GM12891 (cell line): Measurements from ENCODE around the gene TFF3. TPM values are rescaled to one million over a fixed set of nuclear protein-coding genes. Genes with fewer than 3 reads are reported as not detected.

Experiments
- DNase-seq: peaks from one replicate; pipeline ENCODE4 v3.0.0; 2011; ENCODE audit warnings: low spot score; ENCODE audit not compliant: insufficient read length
- FAIRE-seq: peaks from 2 replicates; lab custom pipeline; 2011; peaks lifted over from hg19 to GRCh38; lab: Jason Lieb, UNC
- PAX5 ChIP-seq: IDR thresholded peaks from 2 replicates; pipeline ENCODE4 v1.6.1; 2011; ENCODE audit warnings: low read length, moderate library complexity, mild to moderate bottlenecking; ENCODE audit not compliant: insufficient read depth, severe bottlenecking
- POLR2A ChIP-seq: IDR thresholded peaks from 2 replicates; pipeline ENCODE4 v1.6.1; 2011; ENCODE audit warnings: low read depth, low read length, control low read depth
- POLR2AphosphoS5 ChIP-seq: IDR thresholded peaks from 2 replicates; pipeline ENCODE4 v1.6.1; 2011; ENCODE audit warnings: low read depth, low read length, control low read depth
- POU2F2 ChIP-seq: IDR thresholded peaks from 2 replicates; pipeline ENCODE4 v1.6.1; 2011; ENCODE audit warnings: low read depth, mild to moderate bottlenecking, control low read depth, low read length, moderate library complexity
- SPI1 ChIP-seq: IDR thresholded peaks from 2 replicates; pipeline ENCODE4 v1.6.1; 2011; ENCODE audit warnings: low read depth, low read length, control low read depth
- TAF1 ChIP-seq: IDR thresholded peaks from 2 replicates; pipeline ENCODE4 v1.6.1; 2011; ENCODE audit warnings: low read depth, low read length, control low read depth
- polyA plus RNA-seq: library from polyadenylated mRNA; unstranded; fragments of >200 nt; gene quantifications from one replicate; pipeline ENCODE4 v1.2.1, GENCODE V29; 2012; ENCODE audit warnings: low read depth, missing spikeins, inconsistent platforms; ENCODE audit not compliant: missing spikeins

TFF3 gene, protein sequence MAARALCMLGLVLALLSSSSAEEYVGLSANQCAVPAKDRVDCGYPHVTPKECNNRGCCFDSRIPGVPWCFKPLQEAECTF
- not detected for polyA plus RNA-seq

DNA sequence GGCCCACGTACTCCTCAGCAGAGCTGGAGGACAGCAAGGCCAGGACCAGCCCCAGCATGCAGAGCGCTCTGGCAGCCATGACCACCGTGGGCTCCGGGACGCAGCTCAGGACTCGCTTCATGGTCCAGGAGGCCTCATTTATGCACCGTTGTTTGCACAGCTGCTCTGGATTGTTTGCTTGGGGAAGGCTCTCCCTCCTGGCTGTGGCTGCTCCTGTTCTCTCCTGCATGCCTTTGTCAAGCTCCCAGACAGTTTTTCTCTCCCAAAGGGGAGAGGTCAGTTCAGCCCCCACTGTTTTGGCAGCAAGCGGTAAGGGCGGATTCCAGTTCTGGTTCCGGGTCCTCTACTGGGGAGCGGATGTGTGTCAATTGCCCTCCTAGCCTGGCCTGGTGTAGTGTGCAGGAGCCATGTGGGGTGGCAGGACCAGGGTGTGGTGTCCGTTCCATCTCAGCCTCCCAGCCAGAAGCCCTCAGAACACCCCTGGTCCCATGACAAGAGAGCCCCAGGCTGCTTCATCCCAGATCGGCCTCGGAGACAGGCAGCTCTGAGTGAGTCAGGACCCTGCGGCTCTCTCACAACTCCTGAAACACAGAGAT, at the start of gene TFF3:
TSS of gene TFF3 (minus strand) at position 114 of the 596 bp plus-strand sequence. CDS start at position 79, 35 bp downstream.
- FAIRE-seq (no peak), DNase-seq (no peak)
- TF ChIP-seq PAX5 (no peak), POLR2A (no peak), TAF1 (no peak), POU2F2 (no peak), SPI1 (no peak), POLR2AphosphoS5 (no peak)

DNA sequence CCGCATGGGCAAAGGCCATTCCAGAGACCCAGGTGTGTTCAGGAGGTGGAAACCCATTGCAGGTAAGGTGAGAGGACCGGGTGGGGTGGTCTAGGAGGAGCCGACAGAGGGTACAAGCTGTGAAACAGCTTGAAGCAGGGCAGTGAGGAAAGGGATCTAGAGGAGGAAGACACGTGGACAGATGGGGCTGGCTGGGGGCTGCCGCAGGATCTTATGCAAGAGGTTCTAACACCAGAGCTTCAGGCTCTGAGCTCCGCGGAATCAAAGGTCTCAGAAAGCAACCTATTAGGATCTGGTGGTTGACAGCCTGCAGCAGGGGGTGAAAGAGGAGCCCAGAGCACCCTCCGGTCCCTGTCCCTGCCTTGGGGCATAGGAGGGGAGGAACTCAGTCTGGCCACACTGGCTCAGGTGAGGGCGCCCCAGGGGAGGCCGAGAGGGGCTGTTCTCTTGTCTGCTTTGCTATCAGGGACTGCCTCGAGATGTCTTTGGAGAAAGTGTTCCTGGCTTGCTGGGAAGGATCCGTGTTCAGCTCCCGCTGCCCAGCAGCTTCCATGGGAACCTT, 49.2 kb upstream of the TFF3 start:
- DNase-seq, result no peak
- no peak for FAIRE-seq
- TF ChIP-seq PAX5, result no peak
- no peak for TF ChIP-seq POLR2A
- TF ChIP-seq POU2F2, result no peak
- no peak for TF ChIP-seq SPI1
- TF ChIP-seq POLR2AphosphoS5, result no peak
- no peak for TF ChIP-seq TAF1

DNA sequence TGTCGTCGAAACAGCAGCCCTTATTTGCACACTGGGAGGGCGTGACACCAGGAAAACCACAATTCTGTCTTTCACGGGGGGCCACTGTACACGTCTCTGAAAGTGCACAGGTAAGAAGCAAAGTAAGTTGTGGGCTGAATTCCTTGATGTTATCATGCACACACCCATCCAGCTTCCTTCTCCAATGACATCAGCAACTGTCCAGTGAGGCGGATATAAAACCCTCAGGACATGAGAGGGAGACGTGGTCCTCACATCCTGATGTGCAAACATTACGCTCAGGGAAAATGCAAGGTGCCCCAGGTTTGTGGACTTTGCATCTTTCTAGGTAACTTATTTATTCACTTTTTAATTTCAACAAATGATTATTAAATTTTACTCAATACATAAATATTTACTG, 48.1 kb upstream of the TFF3 start:
- no peak for FAIRE-seq
- TF ChIP-seq POLR2AphosphoS5 (no peak), SPI1 (no peak), POU2F2 (no peak), TAF1 (no peak), PAX5 (no peak), POLR2A (no peak)
- no peak for DNase-seq

DNA sequence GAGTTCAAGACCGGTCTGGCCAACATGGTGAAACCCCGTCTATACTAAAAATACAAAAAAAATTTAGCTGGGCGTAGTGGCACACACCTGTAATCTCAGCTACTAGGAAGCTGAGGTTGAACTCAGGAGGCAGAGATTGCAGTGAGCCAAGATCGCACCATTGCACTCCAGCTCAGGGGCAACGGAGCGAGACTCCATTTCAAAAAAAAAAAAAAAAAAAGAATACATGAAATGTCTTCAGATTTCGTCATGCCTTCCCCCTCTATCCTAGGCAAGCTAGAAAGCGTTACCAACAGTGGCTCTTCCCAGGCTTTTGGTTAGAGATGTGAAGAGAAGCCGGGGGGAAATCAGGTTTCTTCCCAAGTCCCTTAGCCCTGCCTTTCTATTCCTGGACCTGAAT, 47.5 kb upstream of the TFF3 start:
- no peak for DNase-seq
- FAIRE-seq, result no peak
- TF ChIP-seq POLR2A, result no peak

DNA sequence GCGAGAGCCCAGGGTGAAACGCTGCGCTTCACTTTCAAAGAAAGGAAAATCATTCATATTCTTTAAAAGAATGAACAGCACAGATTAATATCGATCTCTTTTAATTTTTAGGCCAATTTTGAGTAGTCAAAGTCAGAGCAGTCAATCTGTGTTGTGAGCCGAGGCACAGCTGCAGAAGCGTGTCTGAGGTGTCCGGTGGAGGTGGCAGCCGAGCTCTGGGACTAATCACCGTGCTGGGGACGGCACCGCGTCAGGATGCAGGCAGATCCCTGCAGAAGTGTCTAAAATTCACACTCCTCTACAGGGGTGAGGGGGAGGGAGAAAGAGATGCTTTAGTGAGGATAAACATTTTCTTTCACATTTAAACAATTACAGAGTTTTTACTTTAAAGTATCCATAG, 47.0 kb upstream of the TFF3 start:
- DNase-seq (no peak), FAIRE-seq (no peak)
- TF ChIP-seq SPI1 (no peak), POLR2A (no peak), TAF1 (no peak), POU2F2 (no peak), POLR2AphosphoS5 (no peak), PAX5 (no peak)

DNA sequence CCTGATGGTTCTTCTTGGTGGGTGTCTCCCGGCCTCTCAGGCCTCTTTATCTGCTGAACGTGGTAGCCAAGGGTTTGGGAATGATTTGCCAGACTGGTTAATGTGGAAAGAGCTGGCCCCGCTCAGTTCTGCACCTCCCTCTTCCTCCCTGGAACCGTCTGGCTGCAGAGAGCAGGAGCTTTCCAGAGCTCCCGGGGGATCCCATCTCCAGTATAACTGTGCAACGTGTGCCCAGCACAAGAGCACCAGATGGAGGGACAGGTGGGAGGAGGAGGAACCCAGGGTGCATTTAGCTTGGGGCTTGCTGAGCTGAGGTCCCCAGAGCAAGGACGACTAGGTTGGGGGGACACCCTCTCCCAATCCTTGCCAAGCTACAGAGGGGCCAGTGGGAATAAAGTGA, 46.1 kb upstream of the TFF3 start:
- FAIRE-seq (no peak), DNase-seq (no peak)
- TF ChIP-seq POLR2AphosphoS5, result no peak
- no peak for TF ChIP-seq POU2F2
- no peak for TF ChIP-seq TAF1
- TF ChIP-seq POLR2A, result no peak
- TF ChIP-seq PAX5, result no peak
- no peak for TF ChIP-seq SPI1

DNA sequence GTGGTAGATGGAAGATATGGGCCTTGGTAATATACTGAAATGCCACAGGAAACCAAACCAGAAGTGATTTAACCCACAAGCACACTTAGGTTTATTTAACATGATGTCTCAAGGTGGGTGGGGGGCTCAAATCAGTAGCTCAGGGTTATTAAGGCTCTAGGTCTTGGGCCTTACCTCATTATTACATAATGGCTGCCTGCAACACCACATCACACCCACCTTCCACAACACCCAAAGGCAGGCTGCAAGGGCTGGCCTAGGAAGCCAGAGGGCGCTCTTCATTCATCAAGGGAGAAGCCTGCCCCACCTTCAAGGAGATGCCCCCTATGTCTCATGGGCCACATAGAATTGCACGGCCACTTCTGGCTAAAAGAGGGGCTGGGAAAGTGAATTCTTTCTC, 45.1 kb upstream of the TFF3 start:
- FAIRE-seq (no peak), DNase-seq (no peak)
- TF ChIP-seq POLR2A (no peak), SPI1 (no peak), PAX5 (no peak), POLR2AphosphoS5 (no peak), TAF1 (no peak), POU2F2 (no peak)

DNA sequence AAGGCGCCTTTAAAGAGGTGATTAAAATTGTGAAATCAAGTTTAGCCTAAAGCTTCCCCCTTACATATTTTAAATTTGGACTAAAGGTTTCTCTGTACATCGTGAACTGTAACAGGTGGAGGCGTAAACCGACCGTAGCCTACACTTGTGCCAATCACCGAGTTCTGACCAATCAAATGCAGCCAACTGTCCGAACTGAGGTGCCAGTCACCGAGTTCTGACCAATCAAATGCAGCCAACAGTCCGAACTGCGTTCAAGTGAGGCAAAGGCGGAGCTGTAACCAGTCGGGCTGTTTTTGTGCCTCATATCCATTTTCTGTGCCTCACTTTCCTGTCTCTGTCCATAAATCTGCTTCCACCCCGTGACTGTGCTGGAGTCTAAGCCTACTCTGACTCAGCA, 43.7 kb upstream of the TFF3 start:
- DNase-seq, result no peak
- FAIRE-seq, result no peak
- no peak for TF ChIP-seq POU2F2
- no peak for TF ChIP-seq POLR2AphosphoS5
- TF ChIP-seq POLR2A, result no peak
- TF ChIP-seq PAX5, result no peak
- TF ChIP-seq SPI1, result no peak
- no peak for TF ChIP-seq TAF1

DNA sequence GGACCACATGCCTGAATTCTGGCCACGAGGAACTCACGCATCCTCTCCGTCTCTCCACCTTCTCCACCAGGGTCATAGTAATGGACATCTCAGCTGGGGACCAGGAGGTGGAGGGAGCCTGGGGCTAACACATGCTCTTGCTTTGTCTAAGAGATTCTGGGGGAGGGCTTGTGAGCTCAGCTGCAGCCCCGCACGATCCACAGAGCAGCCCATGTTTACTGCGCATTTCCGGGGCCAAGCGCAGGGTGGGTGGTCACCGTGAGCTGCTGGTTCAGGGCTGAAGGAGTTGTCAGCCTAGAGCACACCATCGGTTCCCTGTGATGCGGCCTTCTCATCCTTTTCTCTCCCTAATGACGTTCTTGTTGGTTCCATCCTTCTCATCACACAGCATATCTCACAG, 43.1 kb upstream of the TFF3 start:
- TF ChIP-seq POLR2AphosphoS5, result no peak
- no peak for TF ChIP-seq PAX5
- TF ChIP-seq POLR2A, result no peak
- TF ChIP-seq POU2F2, result no peak
- no peak for TF ChIP-seq TAF1
- TF ChIP-seq SPI1, result no peak
- DNase-seq (no peak), FAIRE-seq (no peak)

DNA sequence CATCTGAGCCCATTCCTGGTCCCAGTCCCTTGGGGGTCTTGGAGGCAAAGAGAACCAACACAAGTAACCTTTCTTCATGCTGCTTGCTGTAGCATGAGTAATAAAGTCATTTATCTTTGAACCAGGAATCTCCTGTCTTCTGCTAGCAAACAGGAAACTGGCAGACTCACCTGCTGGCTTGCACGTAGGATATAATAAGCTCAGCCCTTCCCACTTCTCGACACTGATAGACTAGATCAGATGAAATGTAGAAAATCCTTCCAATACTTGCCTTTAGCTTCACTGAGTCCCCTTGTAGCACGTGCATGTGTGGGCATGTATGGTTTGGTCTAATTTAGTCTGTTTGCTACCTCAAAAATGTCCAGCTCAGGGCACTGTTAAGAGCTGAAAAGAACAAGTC, 42.1 kb upstream of the TFF3 start:
- FAIRE-seq, result no peak
- TF ChIP-seq POLR2AphosphoS5 (no peak), POU2F2 (no peak), PAX5 (no peak), TAF1 (no peak), POLR2A (no peak)
- no peak for DNase-seq

DNA sequence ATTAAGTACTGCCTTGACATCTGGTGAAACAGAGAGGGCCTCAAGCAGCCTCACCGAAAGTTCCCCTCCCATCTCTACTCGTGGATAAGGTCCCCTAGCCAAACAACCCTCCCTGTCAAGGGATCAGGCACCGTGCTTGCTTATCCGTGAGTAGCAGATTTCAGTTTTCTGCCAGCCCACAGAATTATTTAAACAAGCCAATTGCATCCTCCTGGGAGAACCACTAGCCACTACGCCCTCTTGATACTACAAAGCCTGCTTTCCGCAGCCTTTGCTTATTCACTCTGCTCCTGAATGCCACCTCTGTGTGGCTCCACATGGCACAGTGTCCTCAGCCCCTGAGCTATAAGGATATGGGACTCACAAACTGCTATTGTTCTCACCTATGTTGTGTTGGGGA, 41.4 kb upstream of the TFF3 start:
- FAIRE-seq (no peak), DNase-seq (no peak)
- TF ChIP-seq TAF1, result no peak
- no peak for TF ChIP-seq POLR2AphosphoS5
- no peak for TF ChIP-seq POU2F2
